Measurements from ENCODE around the gene RALGPS2. TPM values are rescaled to one million over a fixed set of nuclear protein-coding genes. Genes with fewer than 3 reads are reported as not detected.

The RALGPS2 gene
- total and polyA plus RNA-seq, 7 donors, result 6.6 to 24.3 (median 14.3) TPM

- no peaks in the 10 kb centered on the region for H3K36me3 ChIP-seq
- 0 to 1% methylated on average over 21 of the region's 21 CpGs for WGBS, 2 donors
- H3K9me3 ChIP-seq, result no peaks in the 10 kb centered on the region
- H3K4me3 ChIP-seq, result peak overlapping the region; percentile 68 to 99 (median 88)
- TF ChIP-seq POLR2AphosphoS5 (IDR thresholded peaks at IDR 0.05), result peak in 2 of 4 donors; percentile 19 to 42
- TF ChIP-seq POLR2A (IDR thresholded peaks at IDR 0.05), result no peak
- H3K4me1 ChIP-seq, result peaks cover 0 to 14% (median 2%) of the 10 kb centered on the region in 4 donors
- intact Hi-C loops (cut with DNase I), result no loop called here
- H3K27ac ChIP-seq, result peak overlapping the region; percentile 81 to 90 (median 88)
- DNase-seq, result peak; percentile 83
- H3K27me3 ChIP-seq, result no peaks in the 10 kb centered on the region
Measured at GRCh38 chr1:178726087-178726517, 1.1 kb downstream of the RALGPS2 start.

GRCh38 chr1:178726545-178726944 lies 1.5 kb downstream of the RALGPS2 start:
- Histone ChIP-seq H3K9me3 (no peaks in the 10 kb centered on the region), H3K36me3 (no peaks in the 10 kb centered on the region), H3K4me1 (peaks cover 0 to 14% (median 2%) of the 10 kb centered on the region in 4 donors), H3K27me3 (no peaks in the 10 kb centered on the region), H3K4me3 (peak overlapping the region; percentile 68 to 99 (median 88)), H3K27ac (peak overlapping the region; percentile 81 to 90 (median 88))
- TF ChIP-seq CTCF (IDR thresholded peaks at IDR 0.05) (no peak), POLR2A (IDR thresholded peaks at IDR 0.05) (no peak), POLR2AphosphoS5 (IDR thresholded peaks at IDR 0.05) (no peak), EP300 (IDR thresholded peaks at IDR 0.05) (no peak)
- 6 to 19% methylated on average over 5 of the region's 5 CpGs for WGBS, 2 donors
- intact Hi-C loops (cut with DNase I), result no loop called here
- DNase-seq, result no peak

- DNase-seq, result no peak
- intact Hi-C loops (cut with DNase I), result no loop called here
- no peaks in the 10 kb centered on the region for H3K27me3 ChIP-seq
- H3K36me3 ChIP-seq, result no peaks in the 10 kb centered on the region
- H3K4me1 ChIP-seq, result peaks cover 0 to 14% (median 2%) of the 10 kb centered on the region in 4 donors
- no peaks in the 10 kb centered on the region for H3K9me3 ChIP-seq
- H3K4me3 ChIP-seq, result peak overlapping the region in 3 of 4 donors; percentile 68 to 99 (median 99)
- no peak for TF ChIP-seq POLR2A (IDR thresholded peaks at IDR 0.05)
- TF ChIP-seq CTCF (IDR thresholded peaks at IDR 0.05), result no peak
- no peak for TF ChIP-seq EP300 (IDR thresholded peaks at IDR 0.05)
- no peak for TF ChIP-seq POLR2AphosphoS5 (IDR thresholded peaks at IDR 0.05)
- 19 to 53% methylated on average over 11 of the region's 11 CpGs for WGBS, 2 donors
- peak overlapping the region; percentile 81 to 90 (median 88) for H3K27ac ChIP-seq
Measured at GRCh38 chr1:178727014-178727895, 2.2 kb downstream of the RALGPS2 start.

GRCh38 chr1:178733972-178734371 lies 8.9 kb downstream of the RALGPS2 start:
- WGBS, 2 donors, result 96% methylated on average over 5 of the region's 5 CpGs
- Histone ChIP-seq H3K4me3 (no peak overlapping the region), H3K27ac (no peak overlapping the region), H3K4me1 (no peaks in the 10 kb centered on the region), H3K9me3 (no peaks in the 10 kb centered on the region), H3K27me3 (no peaks in the 10 kb centered on the region), H3K36me3 (no peaks in the 10 kb centered on the region)
- no peak for DNase-seq
- intact Hi-C loops (cut with DNase I), result no loop called here
- TF ChIP-seq POLR2AphosphoS5 (IDR thresholded peaks at IDR 0.05) (no peak), EP300 (IDR thresholded peaks at IDR 0.05) (no peak), POLR2A (IDR thresholded peaks at IDR 0.05) (no peak), CTCF (IDR thresholded peaks at IDR 0.05) (no peak)

GRCh38 chr1:178738780-178739179 lies 13.7 kb downstream of the RALGPS2 start:
- 81 to 86% methylated on average over 1 of the region's 1 CpG for WGBS, 2 donors
- Histone ChIP-seq H3K9me3 (peaks cover 0 to under 1% (median 0%) of the 10 kb centered on the region in 4 donors), H3K27ac (no peak overlapping the region), H3K36me3 (peaks cover 0 to 4% (median 0%) of the 10 kb centered on the region in 4 donors), H3K4me3 (no peak overlapping the region), H3K4me1 (no peaks in the 10 kb centered on the region), H3K27me3 (no peaks in the 10 kb centered on the region)
- no peak for TF ChIP-seq POLR2AphosphoS5 (IDR thresholded peaks at IDR 0.05)
- TF ChIP-seq POLR2A (IDR thresholded peaks at IDR 0.05), result no peak
- no peak for TF ChIP-seq CTCF (IDR thresholded peaks at IDR 0.05)
- no peak for TF ChIP-seq EP300 (IDR thresholded peaks at IDR 0.05)
- no peak for DNase-seq
- intact Hi-C loops (cut with DNase I), result no loop called here

Data from sigmoid colon (tissue), 7 donors.